ELR (cell line): ENCODE measurements around the gene IGSF21.
"Not testable (repeated sequence)": the region's sequence is repeated elsewhere in the genome, so short reads cannot be mapped to it uniquely, and the experiment has no call there.

ENCODE experiments used
- DNase-seq: peaks from one replicate; pipeline ENCODE4 v3.0.0-alpha.2; 2015; ENCODE audit warnings: low read depth

The IGSF21 gene

DNA sequence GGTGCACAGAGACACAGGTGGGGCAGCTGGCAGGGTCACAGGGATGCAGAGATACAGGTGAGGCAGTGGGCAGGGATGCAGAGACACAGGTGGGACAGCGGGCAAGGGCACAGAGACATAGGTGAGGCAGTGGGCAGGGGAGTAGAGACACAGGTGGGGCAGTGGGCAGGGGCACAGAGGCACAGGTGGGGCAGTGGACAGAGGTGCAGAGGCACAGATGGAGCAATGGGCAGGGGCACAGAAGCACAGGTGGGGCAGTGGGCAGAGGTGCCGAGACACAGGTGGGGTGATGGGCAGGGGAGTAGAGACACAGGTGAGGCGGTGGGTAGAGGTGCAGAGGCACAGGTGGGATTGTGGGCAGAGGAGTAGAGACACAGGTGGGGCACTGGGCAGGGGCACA, 255.8 kb downstream of the IGSF21 start:
- no peak for DNase-seq

DNA sequence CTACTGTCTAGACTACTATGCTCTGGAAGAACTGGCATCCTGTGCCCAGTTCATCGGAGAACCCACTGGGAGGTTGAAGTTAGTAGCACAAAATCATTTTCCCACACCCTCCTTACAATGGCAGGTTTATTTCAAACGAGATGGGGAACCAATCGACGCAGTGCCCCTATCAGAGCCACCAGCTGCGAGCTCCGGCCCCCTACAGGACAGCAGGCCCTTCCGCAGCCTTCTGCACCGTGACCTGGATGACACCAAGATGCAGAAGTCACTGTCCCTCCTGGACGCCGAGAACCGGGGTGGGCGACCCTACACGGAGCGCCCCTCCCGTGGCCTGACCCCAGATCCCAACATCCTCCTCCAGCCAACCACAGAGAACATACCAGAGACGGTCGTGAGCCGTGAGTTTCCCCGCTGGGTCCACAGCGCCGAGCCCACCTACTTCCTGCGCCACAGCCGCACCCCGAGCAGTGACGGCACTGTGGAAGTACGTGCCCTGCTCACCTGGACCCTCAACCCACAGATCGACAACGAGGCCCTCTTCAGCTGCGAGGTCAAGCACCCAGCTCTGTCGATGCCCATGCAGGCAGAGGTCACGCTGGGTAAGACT, 257.6 kb downstream of the IGSF21 start:
- no peak for DNase-seq

DNA sequence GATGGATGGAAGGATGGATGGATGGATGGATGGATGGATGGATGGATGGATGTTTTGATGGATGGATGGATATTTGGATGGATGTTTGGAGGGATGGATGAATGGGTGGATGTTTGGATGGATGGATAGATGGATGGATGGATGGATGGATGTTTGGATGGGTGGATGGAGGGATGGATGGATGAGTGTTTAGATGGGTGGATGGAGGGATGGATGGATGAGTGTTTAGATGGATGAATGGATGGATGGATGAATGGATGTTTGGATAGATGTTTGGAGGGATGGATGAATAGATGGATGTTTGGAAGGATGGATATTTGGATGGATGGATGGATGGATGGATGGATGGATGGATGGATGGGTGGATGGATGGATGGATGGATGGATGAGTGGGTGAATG, 264.9 kb downstream of the IGSF21 start:
- not testable (repeated sequence) for DNase-seq

DNA sequence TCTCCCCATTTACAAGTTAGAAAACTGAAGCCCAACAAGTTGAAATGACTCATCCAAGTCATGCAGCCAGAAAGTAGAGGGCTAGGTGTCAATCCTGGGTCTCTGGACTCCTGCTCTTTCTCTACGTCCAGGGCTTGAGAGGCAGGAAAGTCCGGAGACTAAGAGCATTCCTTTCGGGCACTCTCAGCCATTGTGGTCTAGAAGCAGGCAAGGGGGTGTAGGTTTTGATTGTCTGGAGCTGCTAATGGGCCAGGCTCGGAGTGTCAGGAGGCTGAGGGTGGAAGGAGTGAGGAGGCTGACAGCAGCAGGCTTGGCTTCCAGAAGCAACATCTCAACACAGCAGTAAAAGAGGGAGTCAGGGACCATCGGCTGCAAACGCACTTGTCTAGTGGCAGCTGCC, 265.6 kb downstream of the IGSF21 start:
- no peak for DNase-seq

DNA sequence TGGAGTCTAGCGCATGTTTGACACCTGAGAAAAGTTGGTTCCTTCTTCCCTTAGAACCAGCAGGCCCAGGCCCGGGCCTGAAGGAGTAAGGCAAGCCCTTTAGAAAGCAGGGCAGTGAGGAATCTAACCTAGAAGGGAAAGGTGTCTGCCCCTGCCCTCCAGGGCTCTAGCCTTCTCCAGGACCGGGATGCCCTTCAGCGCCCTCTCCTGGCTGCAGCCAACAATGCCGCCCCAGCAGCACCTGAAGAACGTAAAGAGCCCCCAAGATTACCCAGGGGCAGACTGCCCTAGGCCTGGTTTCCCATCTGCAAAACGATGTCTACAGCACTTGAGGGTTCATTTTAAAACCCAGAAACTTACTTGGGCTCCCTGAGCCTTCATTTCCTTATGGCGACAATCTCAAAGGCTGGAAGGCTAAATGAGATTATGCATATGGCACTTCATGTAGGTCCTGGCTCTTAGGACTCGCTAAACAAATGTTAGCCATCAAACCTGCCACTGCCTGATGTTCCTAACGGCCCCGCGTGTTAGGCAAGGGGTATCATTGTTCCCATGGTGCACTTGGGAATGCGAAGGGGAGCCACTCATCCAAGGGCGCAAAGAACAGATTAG, 266.4 kb downstream of the IGSF21 start:
- DNase-seq, result no peak

DNA sequence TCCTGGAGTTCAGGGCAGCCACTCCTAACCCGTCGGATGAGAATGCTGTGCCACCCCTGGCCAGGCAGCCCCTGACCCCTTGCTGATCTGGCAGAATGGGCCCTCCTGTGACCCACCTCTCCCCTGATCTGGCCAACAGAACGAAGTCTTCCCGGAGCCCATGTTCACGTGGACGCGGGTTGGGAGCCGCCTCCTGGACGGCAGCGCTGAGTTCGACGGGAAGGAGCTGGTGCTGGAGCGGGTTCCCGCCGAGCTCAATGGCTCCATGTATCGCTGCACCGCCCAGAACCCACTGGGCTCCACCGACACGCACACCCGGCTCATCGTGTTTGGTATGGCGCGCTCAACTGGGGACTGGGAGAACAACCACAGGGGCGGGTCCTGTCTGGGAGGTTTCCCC, 269.1 kb downstream of the IGSF21 start:
- DNase-seq, result no peak

DNA sequence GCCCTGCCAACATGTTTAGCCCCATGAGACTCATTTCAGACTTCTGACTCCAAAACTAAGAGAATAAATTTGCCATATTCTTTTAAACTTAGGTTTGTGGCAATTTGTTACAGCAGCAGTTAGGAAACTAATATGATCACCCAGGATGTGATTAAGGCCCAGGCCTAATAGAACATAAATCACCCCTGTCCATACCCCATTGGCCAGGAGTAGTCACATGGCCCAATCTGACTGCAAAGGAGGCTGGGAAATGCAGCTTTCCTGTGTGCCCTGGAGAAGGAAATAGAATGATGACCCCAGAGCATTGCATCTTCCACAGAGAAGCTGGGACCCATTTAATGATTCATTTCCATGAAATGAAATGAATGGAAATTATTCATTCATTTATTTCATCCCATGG, 272.7 kb downstream of the IGSF21 start:
- DNase-seq, result no peak

DNA sequence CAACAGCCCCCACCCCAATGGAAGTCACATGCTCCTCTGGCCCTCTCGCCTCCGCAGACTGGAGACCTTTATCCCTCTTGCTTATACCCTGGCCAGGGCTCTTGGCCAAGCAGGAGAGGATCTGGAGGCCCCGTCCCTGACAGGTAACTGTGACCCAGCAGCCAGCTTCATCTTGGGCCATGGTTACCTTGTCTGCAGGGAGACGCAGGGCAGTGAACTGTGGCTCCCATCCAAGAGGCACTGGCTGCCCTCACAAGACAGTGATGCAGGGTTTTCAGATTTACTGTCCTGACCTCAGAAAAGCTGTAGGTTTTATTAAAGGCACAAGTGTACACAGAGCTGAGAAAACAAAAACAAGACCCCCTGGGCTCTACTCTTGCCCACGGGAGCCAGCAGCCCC, 276.5 kb downstream of the IGSF21 start:
- no peak for DNase-seq

DNA sequence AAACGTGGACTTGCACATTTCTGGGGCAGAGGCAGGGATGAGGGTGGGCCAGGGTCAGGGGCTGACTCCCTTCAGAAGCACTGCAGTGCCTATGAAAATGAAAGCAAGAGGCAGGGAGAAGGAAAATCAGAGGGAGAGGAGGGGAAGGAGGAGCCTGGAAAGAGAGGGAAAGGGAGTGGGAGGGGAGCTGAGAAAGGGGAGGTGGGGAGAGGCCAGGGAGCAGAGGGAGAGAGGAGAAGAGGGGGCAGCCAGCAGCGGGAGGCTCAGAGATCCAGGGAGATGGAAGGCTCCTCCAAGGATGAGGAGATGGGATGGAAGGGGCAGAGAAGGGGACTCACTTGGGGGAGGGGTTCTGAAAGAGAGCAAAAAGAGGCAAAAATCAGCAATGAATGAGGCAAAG, 276.9 kb downstream of the IGSF21 start:
- DNase-seq, result no peak

DNA sequence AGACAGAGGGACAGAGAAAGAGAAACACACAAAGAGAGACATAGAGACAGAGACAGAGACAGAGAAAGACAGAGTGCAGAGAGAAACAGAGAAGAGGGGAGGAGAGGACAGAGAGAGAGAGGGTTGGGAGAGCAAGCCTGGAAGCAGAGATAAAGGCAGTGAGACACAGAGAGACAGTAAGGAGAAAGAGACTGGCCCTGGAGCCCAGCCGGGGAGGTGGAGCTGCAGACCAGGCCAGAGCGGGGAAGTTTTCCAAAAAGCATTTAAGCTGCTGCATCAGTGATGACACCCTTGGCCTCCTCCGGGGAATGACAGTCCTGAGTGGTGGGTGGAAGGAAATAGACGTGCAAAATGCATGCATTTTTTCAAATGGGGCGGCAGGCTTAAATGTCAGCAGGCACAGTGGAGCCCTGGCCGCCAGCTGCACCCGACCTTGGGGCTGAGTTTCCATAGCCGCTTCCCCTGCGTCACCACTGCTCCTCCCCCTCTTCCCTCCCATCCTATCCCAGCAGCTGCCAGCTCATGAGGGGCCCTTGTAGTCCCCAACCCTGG, 277.7 kb downstream of the IGSF21 start:
- DNase-seq, result no peak

DNA sequence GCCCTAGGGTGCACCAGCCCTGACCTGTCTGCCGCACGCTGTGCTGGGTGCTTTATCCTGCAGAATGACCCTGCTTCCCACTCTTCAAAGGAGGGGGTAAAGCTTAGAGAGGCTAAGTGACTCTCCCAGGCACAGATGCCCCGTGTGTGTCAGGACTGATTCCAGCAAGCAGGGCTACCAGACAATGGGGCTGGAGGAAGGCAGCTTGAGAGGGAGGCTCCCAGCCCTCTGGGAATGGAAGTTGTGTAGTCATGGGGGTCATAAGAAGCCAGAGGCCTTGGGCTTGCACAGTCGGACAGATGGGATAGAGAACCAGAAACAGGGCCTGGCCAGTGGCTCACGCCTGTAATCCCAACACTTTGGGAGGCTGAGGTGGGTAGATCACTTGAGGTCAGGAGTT, 279.0 kb downstream of the IGSF21 start:
- no peak for DNase-seq

DNA sequence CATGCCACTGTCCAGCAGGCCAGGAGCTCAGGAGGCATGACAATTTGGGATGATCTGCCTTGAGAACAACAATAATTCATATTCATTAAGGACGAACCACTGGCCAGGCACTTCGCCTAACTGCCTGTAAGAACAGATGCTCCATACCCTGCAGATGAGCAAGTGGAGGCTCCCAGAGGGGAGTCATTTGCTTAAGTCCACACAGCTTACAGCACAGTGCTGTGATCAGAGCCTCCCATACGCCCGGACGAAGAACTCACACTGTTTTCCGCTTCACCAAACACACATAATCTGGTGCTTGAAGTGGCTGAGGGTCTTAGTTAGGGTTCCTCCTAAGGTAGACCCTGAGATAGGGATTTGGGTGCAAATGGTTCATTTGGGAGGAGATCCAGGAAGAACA, 279.7 kb downstream of the IGSF21 start:
- DNase-seq, result no peak

DNA sequence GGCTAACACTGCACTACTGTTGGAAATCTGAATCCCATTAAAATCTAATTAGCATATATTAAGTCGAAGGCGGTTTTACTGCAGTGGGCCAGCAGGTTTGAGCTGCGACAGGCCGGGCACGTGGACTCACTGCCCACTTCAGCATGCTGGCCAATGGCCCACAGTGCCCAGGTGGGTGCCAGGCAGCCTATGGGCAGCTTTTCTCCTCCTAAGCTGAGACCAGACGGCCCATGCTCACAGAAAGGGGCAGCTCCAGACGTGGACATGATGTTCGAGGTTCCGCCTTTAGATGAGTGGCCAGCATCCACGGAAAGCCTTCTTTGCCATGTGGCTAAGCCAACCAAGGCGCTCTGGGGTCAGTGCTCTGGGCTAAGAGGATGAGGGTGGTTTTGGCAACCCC, 283.4 kb downstream of the IGSF21 start:
- no peak for DNase-seq

DNA sequence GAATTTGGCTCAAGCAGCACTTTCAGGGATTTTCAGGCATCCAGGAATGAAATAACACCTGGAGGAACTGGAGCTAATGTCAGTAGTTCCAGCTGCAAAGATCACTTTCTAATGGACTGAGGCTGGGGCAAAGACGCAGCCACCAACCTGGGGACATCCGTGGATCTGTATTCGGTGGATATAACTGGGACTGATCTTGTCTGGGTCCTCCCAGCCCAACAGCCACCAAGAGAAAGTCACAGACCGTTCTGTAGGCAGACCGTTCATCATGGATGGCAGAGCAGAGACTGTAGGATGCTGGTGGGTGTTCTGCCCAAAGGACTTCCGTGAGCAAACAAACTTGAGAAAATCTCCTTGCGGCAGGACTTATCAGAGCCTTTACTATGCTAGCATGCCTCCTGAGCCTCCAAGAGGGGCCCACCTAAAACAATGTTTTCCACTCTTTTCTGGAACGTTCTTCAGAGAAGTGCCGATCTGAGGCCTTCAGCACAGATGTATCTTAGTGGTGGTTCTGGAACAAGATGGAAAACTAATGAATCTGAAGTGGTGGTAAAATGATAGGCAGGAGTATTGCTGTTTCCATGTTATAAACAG, 287.1 kb downstream of the IGSF21 start:
- DNase-seq, result no peak

DNA sequence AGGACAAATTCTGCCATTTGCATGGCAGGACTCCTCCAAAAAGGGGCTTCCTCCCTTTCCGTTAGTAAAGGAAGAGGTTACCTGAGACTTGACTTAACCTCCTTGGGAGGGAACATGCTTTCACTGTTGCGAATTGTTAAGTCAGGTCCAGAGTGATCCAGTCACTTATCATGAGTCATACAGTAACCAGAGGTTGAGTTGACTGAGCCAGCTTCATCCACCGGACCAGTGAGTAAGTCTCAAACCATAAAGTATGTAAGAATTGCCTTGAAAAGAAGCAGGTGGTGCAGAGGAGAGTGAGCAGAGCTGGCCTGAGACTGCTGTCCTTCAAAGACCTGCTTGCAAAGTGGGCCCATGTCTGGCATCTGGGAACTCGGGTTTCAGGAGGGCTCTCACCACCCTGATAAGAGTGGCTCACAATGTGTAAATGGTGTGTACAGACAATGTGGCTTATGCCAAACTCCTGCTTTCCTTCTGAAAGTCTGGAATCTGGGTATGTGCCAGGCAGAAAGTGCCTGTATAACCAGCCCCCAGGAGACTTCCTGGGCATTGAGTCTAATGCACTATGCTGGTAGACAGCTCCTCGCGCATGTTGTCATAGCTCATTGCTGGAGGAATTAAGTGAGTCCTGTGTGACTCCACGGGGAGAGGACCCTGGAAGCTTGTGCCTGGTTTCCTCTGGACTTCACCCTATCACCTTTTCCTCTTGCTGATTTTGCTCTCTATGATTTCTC, 288.8 kb downstream of the IGSF21 start:
- peak; percentile 18 for DNase-seq

DNA sequence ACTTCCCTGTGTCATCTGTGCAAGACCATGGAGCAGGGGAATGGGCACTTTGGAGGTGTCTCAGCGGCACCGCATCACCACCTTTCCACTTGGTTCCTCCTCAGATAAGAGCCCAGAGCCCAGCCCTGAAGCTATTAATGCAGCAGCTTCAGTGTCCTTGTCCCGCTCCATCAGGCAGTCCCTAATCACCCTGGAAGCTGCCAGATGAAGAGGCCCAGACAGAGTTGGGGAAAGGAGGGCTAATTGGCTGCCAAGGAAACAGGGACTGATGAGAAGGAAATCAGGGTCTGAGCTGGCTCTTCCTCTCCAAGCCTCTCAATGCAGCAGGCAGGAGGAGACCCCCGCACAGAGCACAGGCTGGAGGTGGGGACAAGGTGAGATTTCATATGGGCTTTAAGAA, 290.0 kb downstream of the IGSF21 start:
- no peak for DNase-seq

DNA sequence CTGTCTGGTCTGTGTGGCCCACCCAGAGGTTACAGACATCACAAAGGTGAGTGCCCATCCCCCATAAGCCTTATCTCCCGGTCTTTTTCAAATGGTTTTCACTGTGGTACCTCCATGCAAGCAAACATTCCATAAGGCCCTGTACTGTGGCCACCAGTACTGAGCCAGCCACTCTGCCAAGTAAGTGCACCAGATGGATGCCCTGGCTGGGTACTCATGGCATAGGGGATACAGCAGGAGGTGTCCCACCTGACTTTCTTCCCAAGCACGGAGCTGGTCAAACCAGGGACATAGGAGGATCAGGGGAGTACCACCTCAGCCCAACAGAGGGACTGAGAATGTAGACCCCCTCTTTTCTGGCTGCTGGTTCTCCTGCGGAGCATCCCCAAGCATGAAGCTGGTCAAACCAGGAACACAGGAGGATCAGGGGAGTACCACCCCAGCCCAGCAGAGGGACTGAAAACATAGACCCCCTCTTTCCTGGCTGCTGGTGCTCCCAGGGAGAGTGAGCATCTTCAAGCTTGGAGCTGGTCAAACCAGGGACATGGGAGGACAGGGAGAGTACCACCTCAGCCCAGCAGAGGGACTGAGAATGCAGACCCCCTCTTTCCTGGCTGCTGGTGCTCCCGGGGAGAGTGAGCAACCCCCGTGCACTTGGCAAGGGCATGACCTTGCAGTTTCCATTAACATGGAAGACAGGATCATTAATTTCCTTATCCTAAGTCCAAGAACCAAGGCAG, 291.4 kb downstream of the IGSF21 start:
- no peak for DNase-seq

DNA sequence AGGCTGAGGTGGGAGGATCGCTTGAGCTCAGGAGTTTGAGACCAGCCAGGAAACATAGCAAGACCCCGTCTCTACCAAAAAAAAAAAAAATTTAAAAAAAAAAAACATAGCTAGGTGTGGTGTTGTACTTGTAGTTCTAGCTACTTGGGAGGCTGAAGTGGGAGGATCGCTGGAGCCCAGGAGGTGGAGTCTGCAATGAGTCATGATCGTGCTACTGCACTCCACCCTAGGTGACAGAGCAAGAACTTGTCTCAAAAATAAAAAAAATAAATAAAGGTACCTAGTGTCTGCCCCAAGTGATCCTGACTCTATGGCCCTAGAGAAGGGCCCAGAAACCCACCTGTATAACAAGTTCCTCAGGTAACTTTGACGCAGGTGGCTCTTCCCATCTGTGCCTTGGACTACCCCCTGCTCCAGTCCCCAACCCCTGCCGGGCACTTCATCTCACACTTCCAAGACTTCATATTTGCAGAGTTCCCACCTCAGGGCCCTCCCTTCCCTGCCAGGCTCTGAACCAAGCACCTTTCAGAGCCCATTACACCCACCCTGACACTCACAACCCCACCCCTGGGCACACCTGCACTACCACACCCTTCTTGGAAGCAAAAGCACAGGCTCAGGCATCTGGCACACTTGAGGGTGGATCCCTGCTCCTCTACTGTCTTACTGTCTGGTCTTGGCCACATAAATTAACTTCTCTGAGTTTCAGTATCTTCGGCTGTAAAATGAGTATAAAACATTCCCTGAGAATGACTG, 292.9 kb downstream of the IGSF21 start:
- DNase-seq, result no peak

DNA sequence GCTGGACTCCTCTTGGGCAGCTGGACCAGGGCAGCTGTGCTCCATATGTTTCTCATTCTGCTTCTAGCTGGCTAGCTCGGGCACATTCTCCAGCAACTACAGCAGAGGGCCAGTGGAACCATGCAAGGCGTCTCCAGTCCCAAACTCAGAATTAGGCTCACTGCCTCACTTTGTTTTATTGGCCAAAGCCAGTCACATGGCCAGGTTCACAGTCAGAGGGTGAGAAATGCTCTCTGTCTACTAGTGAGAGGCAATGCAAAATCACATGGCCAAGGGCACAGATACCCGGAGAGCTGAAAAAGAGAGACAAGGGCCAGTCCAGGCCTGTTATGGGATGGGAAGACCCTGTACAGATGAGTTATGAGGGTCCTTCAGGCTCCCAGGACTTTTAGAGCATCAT, 294.3 kb downstream of the IGSF21 start:
- no peak for DNase-seq

DNA sequence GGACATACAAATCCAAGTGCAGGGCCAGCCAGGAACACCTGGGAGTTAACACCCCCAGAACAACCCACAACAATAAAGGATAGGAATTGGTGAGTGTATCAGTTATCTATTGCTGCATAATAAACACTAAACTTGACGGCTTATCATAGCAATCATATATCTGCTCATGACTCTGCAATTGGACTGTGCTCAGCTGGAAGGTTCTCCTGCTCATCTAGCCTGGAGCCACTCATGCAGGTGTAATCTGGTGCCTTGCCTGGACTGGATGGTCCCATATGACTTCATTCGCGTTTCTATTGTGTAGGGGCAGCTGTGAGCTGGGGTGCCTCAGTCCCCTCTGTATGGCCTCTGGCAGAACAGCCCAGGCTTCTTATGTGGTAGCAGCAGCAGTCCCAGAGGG, 296.9 kb downstream of the IGSF21 start:
- no peak for DNase-seq
